Neural cell (in vitro differentiated cells): Measurements from ENCODE around the gene HOXA10. TPM values are rescaled to one million over a fixed set of nuclear protein-coding genes. Genes with fewer than 3 reads are reported as not detected.

Experiments used
- H2AFZ ChIP-seq: fragments of 200-600, 300-800 bp; sonication (generic), shearing (Covaris generic); 2 replicates; pipeline ENCODE4 v1.6.0; 2014; ENCODE audit warnings: low read depth, mild to moderate bottlenecking, antibody characterized with exemption, low read length, moderate library complexity
- H3F3A ChIP-seq: fragments of 200-600 bp; shearing (Covaris generic); 2 replicates; pipeline ENCODE4 v1.6.1; 2016; ENCODE audit warnings: mild to moderate bottlenecking, moderate library complexity, mixed read lengths, antibody characterized with exemption, low read length; ENCODE audit not compliant: insufficient read depth, poor library complexity, severe bottlenecking
- H3K27ac ChIP-seq: fragments of 200-600, 300-800 bp; sonication (generic), shearing (Covaris generic); 2 replicates; pipeline ENCODE4 v1.5.1; 2014; ENCODE audit warnings: mild to moderate bottlenecking, low read length, moderate library complexity
- H3K27me3 ChIP-seq: fragments of 300-800, 200-600 bp; sonication (generic), shearing (Covaris generic); 2 replicates; pipeline ENCODE4 v1.6.0; 2014; ENCODE audit warnings: mild to moderate bottlenecking, low read depth, low read length, moderate library complexity; ENCODE audit not compliant: insufficient read depth
- H3K36me3 ChIP-seq: fragments of 300-800, 200-600 bp; sonication (generic), shearing (Covaris generic); 2 replicates; pipeline ENCODE4 v1.5.1; 2014; ENCODE audit warnings: mild to moderate bottlenecking, antibody characterized with exemption, low read length, moderate library complexity; ENCODE audit not compliant: insufficient read depth
- H3K4me2 ChIP-seq: fragments of 300-800, 200-600 bp; sonication (generic), shearing (Covaris generic); 2 replicates; pipeline ENCODE4 v1.6.0; 2014; ENCODE audit warnings: mild to moderate bottlenecking, low read length
- H3K4me3 ChIP-seq: fragments of 300-800, 200-600 bp; sonication (generic), shearing (Covaris generic); 2 replicates; pipeline ENCODE4 v1.5.1; 2014; ENCODE audit warnings: mild to moderate bottlenecking, low read length, moderate library complexity
- H3K79me2 ChIP-seq: fragments of 200-600 bp; shearing (Covaris generic); replicated peaks from 2 replicates; pipeline ENCODE4 v1.6.0; 2014; ENCODE audit warnings: mild to moderate bottlenecking, low read length, moderate library complexity; ENCODE audit not compliant: insufficient read depth
- H3K9ac ChIP-seq: fragments of 300-800, 200-600 bp; sonication (generic), shearing (Covaris generic); 2 replicates; pipeline ENCODE4 v1.6.1; 2016; ENCODE audit warnings: mild to moderate bottlenecking, low read length, mixed read lengths
- H3K9me2 ChIP-seq: fragments of 200-600 bp; shearing (Covaris generic); 2 replicates; pipeline ENCODE4 v1.6.1; 2016; ENCODE audit warnings: mild to moderate bottlenecking, low read length, mixed read lengths; ENCODE audit not compliant: insufficient read depth
- H3K9me3 ChIP-seq: fragments of 200-600, 300-800 bp; sonication (generic), shearing (Covaris generic); 2 replicates; pipeline ENCODE4 v1.6.1; 2016; ENCODE audit warnings: mild to moderate bottlenecking, mixed run types, low read length, moderate library complexity, mixed read lengths
- H4K20me1 ChIP-seq: fragments of 200-600 bp; shearing (Covaris generic); 2 replicates; pipeline ENCODE4 v1.6.1; 2016; ENCODE audit warnings: mild to moderate bottlenecking, mixed run types; ENCODE audit not compliant: insufficient read depth
- EP300 ChIP-seq: fragments of 450-650 bp; conservative IDR thresholded peaks from 2 replicates; pipeline ENCODE4 v1.6.1; 2014; ENCODE audit warnings: antibody characterized with exemption, mild to moderate bottlenecking, moderate library complexity; ENCODE audit not compliant: poor library complexity, severe bottlenecking
- EZH2 ChIP-seq: fragments of 200-600, 300-800 bp; shearing (Covaris generic), sonication (generic); IDR thresholded peaks from 2 replicates; pipeline ENCODE4 v1.6.1; 2014; ENCODE audit warnings: antibody characterized with exemption, low read length, borderline replicate concordance, mild to moderate bottlenecking; ENCODE audit not compliant: insufficient read depth, poor library complexity, severe bottlenecking
- MXI1 ChIP-seq: fragments of 450-650 bp; conservative IDR thresholded peaks from 2 replicates; pipeline ENCODE4 v1.6.1; 2014; ENCODE audit warnings: antibody characterized with exemption, mild to moderate bottlenecking; ENCODE audit not compliant: poor library complexity, severe bottlenecking
- POLR2AphosphoS5 ChIP-seq: IDR thresholded peaks from 2 replicates; pipeline ENCODE4 v1.6.1; 2012
- RAD21 ChIP-seq: fragments of 450-650 bp; conservative IDR thresholded peaks from 2 replicates; pipeline ENCODE4 v1.6.1; 2014; ENCODE audit warnings: antibody characterized with exemption, mild to moderate bottlenecking, moderate library complexity
- SMC3 ChIP-seq: fragments of 450-650 bp; conservative IDR thresholded peaks from 2 replicates; pipeline ENCODE4 v1.6.1; 2014; ENCODE audit warnings: antibody characterized with exemption, mild to moderate bottlenecking, moderate library complexity; ENCODE audit not compliant: poor library complexity
- TAF1 ChIP-seq: IDR thresholded peaks from 2 replicates; pipeline ENCODE4 v1.6.1; 2012; ENCODE audit warnings: low read depth
- polyA plus RNA-seq: library from polyadenylated mRNA; depleted of rRNA; stranded (reverse); fragments of >200 nt; gene quantifications from 2 replicates; pipeline ENCODE4 v1.2.3, GENCODE V29; 2014
- TF ChIP-seq, protein P1 (sequence below): IDR thresholded peaks from 2 replicates; pipeline ENCODE4 v1.6.1; 2012; ENCODE audit warnings: borderline replicate concordance
- TF ChIP-seq, protein P2 (sequence below): fragments of 450-650 bp; IDR thresholded peaks from 2 replicates; pipeline ENCODE4 v1.5.1; 2014; ENCODE audit warnings: antibody characterized with exemption, mild to moderate bottlenecking, moderate library complexity; ENCODE audit not compliant: poor library complexity, severe bottlenecking

HOXA10 gene
- polyA plus RNA-seq, 1 donor from 2014 or later, result not detected

DNA sequence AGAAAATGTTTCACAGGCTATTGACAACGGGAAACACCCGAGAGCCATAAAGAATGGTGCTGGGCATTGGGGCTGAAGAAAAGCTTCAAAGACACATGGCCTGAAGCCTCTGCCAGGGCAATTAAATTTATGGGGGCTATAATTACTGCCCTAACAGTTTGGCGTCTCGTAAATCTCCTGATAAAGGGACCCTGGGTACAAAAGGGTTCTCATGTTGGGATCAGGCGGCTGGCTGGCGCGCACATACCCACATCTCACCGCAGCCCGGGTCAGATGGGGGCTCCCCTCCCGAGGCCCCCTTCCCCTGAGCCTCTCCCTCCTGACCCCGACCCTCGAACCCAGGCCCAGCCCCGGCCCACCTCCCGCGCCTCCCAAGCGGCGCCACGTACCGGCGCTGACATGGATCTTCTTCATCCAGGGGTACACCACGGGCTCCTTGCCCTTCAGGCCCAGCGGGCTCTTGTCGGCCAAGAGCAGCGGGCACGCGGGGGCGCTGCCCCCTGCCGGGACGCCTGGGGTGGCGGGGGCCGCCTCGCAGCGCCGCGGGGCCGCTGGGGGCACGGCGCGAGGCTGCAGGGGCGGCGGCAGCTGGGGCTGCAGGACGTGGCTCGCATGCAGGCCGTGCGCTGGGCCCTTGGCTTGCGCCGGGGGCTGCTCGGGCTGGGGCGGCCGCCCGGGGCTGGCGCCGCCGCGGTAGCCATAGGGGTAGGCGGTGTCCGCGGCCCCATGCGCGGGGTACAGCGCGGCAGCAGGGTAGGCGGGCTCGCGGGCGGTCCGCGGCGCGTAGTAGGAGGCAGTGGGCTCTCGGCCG, 44.2 kb downstream of the HOXA10 start:
- no peak overlapping the region for H3K4me3 ChIP-seq
- no peaks in the 10 kb centered on the region for H3K36me3 ChIP-seq
- H4K20me1 ChIP-seq, result no peaks in the 10 kb centered on the region
- no peak overlapping the region for H3K9ac ChIP-seq
- H2AFZ ChIP-seq, result no peak overlapping the region
- TF ChIP-seq RAD21 (no peak), TAF1 (no peak), POLR2AphosphoS5 (no peak), EZH2 (no peak), SMC3 (no peak), EP300 (no peak), MXI1 (no peak)
- TF ChIP-seq, protein P1, sequence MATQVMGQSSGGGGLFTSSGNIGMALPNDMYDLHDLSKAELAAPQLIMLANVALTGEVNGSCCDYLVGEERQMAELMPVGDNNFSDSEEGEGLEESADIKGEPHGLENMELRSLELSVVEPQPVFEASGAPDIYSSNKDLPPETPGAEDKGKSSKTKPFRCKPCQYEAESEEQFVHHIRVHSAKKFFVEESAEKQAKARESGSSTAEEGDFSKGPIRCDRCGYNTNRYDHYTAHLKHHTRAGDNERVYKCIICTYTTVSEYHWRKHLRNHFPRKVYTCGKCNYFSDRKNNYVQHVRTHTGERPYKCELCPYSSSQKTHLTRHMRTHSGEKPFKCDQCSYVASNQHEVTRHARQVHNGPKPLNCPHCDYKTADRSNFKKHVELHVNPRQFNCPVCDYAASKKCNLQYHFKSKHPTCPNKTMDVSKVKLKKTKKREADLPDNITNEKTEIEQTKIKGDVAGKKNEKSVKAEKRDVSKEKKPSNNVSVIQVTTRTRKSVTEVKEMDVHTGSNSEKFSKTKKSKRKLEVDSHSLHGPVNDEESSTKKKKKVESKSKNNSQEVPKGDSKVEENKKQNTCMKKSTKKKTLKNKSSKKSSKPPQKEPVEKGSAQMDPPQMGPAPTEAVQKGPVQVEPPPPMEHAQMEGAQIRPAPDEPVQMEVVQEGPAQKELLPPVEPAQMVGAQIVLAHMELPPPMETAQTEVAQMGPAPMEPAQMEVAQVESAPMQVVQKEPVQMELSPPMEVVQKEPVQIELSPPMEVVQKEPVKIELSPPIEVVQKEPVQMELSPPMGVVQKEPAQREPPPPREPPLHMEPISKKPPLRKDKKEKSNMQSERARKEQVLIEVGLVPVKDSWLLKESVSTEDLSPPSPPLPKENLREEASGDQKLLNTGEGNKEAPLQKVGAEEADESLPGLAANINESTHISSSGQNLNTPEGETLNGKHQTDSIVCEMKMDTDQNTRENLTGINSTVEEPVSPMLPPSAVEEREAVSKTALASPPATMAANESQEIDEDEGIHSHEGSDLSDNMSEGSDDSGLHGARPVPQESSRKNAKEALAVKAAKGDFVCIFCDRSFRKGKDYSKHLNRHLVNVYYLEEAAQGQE, result no peak
- TF ChIP-seq, protein P2, sequence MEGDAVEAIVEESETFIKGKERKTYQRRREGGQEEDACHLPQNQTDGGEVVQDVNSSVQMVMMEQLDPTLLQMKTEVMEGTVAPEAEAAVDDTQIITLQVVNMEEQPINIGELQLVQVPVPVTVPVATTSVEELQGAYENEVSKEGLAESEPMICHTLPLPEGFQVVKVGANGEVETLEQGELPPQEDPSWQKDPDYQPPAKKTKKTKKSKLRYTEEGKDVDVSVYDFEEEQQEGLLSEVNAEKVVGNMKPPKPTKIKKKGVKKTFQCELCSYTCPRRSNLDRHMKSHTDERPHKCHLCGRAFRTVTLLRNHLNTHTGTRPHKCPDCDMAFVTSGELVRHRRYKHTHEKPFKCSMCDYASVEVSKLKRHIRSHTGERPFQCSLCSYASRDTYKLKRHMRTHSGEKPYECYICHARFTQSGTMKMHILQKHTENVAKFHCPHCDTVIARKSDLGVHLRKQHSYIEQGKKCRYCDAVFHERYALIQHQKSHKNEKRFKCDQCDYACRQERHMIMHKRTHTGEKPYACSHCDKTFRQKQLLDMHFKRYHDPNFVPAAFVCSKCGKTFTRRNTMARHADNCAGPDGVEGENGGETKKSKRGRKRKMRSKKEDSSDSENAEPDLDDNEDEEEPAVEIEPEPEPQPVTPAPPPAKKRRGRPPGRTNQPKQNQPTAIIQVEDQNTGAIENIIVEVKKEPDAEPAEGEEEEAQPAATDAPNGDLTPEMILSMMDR, result no peak
- H3K27ac ChIP-seq, result no peak overlapping the region
- H3F3A ChIP-seq, result no peaks in the 10 kb centered on the region
- no peak overlapping the region for H3K4me2 ChIP-seq
- peaks cover 98% of the 10 kb centered on the region for H3K27me3 ChIP-seq
- H3K9me2 ChIP-seq, result no peaks in the 10 kb centered on the region
- H3K79me2 ChIP-seq, result no peaks in the 10 kb centered on the region
- H3K9me3 ChIP-seq, result peaks cover 16% of the 10 kb centered on the region

DNA sequence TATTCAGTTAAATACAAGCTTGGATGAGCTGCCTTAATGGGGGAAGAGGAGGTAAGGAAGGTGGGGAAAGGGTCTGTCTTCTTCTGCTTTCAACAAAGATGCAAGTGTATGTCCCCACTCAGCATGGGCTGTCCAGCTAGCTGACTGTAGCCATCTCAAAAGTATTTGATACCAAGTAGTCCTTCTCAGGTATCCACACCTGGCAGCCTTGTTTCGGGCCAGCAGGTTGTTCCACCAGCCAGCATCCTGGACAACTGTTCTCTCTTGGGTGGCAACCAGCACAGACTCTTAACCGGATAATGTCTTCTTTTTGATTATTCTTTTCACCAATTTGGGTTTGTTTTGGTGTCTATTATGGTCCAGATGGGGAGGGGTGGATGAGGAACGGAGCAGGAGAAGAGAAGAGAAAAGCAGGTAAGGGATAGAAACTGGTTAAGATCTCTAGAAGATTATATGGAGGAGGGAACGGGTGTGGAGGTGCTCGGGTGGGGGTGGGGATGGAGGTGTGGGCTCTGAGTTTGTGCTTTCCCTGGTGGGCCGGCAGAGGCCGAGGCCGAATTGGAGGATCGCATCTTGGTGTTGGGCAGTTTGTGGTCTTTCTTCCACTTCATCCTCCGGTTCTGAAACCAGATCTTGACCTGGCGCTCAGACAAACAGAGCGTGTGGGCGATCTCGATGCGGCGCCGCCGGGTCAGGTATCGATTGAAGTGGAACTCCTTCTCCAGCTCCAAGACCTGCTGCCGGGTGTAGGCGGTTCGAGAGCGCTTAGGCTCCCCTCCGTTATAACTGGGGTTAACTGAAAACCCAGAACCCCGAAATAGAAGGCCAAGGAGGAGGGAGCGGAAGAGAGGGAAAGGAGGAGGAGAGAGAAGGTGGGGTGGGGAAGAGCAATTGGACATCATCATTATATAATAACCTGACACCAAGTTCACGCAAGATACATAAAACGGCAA, 45.1 kb downstream of the HOXA10 start:
- Histone ChIP-seq H3K79me2 (no peaks in the 10 kb centered on the region), H2AFZ (no peak overlapping the region)

More for the DNA sequence above, 45.1 kb downstream of the HOXA10 start:
- Histone ChIP-seq H3K27ac (no peak overlapping the region), H3K4me3 (no peak overlapping the region), H3F3A (no peaks in the 10 kb centered on the region), H3K4me2 (no peak overlapping the region), H3K27me3 (peaks cover 98% of the 10 kb centered on the region), H3K9me2 (no peaks in the 10 kb centered on the region), H3K9me3 (peaks cover 20% of the 10 kb centered on the region), H3K9ac (no peak overlapping the region), H4K20me1 (no peaks in the 10 kb centered on the region), H3K36me3 (no peaks in the 10 kb centered on the region)
- no peak for TF ChIP-seq TAF1
- no peak for TF ChIP-seq MXI1
- TF ChIP-seq, protein P1, result no peak
- TF ChIP-seq POLR2AphosphoS5, result no peak
- TF ChIP-seq, protein P2, result no peak
- no peak for TF ChIP-seq RAD21
- TF ChIP-seq EZH2, result no peak
- TF ChIP-seq SMC3, result no peak
- TF ChIP-seq EP300, result no peak
